ENCODE data around the gene DENND4A. TPM values are rescaled to one million over a fixed set of nuclear protein-coding genes. Genes with fewer than 3 reads are reported as not detected.

Gene DENND4A
- total and polyA plus RNA-seq, 4 donors: 7.0 to 52.8 (median 17.4) TPM

DNA sequence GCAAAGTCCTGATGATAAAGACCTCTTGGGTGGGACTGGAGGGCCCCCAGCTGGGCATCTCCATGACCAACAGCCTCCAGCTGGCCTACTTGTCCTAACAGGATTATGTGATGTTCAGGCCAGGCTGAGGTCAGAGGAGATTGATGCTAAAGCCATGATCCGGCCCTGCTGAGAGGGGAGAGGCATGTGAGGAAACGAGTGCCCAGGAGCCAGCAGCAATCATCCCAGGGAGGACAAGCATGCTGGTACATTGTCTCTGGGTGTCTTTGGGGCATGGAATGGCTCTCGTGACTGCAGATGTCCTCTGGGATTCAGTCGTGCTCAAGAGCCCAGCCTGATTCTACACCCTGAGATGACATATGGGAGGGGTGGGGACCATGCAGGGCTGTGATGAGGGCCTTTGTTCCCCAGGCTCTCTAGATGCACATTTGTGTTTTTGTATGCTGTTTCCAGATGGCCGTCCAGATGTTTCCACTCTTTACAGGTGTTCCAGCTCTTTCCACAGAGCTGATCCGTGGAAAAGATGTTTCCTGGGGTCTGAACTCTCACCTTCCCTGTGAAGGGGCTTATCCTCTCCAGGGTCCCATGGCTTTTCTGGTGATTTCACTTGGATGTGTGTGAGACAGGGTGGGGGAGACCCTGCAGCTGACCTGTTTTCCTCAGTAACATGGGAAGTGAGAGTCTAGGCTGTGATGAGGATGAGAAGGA is 150.2 kb downstream of the DENND4A start:
- H3K4me1 ChIP-seq (ENCODE audit: control insufficient read depth in 5 of 5, insufficient read depth in 5 of 5, low read length in 5 of 5): peaks cover 0 to 17% (median 9%) of the 10 kb centered on the region in 5 donors
- H3K9ac ChIP-seq (ENCODE audit: insufficient read depth in 1 of 2, low read length in 2 of 2): no peak overlapping the region
- WGBS, 2 donors: 52 to 73% methylated on average over 6 of the region's 6 CpGs
- no peak for TF ChIP-seq CTCF (IDR thresholded peaks at IDR 0.05; ENCODE audit: control extremely low read depth, extremely low read depth)
- peak overlapping the region in 1 of 2 donors; percentile 26 for H3K27ac ChIP-seq (ENCODE audit: low read depth in 1 of 2, low read length in 1 of 2)
- no peaks in the 10 kb centered on the region for H3K27me3 ChIP-seq (ENCODE audit: control insufficient read depth in 3 of 3, insufficient read depth in 3 of 3, low read length in 2 of 3)
- H3K4me3 ChIP-seq: no peak overlapping the region
- peaks cover 0 to 2% (median 0%) of the 10 kb centered on the region in 4 donors for H3K36me3 ChIP-seq (ENCODE audit: control insufficient read depth in 4 of 4, insufficient read depth in 4 of 4, low read length in 4 of 4)
- DNase-seq: peak; percentile 64 to 67 (median 66)
- H3K9me3 ChIP-seq (ENCODE audit: control insufficient read depth in 4 of 4, insufficient read depth in 3 of 4, low read length in 3 of 4): no peaks in the 10 kb centered on the region
- ATAC-seq (ENCODE audit: insufficient read depth, low FRiP score): no peak

DNA sequence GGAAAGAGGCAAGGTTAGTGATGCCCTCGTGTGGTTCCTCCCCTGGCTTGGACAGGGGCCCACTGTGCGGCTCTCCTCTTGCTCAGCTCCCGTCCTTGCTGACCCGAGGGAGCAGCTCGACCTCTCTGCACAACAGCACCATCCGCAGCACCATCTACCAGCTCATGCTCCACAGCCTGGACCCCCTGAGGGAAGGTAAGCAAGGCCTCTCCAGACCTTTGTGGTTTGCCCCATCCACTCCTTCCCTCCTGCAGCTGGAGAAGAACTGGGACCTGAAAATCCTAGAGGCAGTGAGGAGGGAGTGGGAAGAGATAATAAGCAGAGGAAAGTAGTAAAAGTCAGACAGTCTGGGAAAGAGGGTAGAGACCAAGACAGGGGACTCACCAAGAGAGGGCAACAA is 152.6 kb downstream of the DENND4A start:
- Histone ChIP-seq H3K27ac (ENCODE audit: low read depth in 1 of 2, low read length in 1 of 2) (no peak overlapping the region), H3K27me3 (ENCODE audit: control insufficient read depth in 3 of 3, insufficient read depth in 3 of 3, low read length in 2 of 3) (no peaks in the 10 kb centered on the region), H3K9me3 (ENCODE audit: control insufficient read depth in 4 of 4, insufficient read depth in 3 of 4, low read length in 3 of 4) (no peaks in the 10 kb centered on the region), H3K4me1 (ENCODE audit: control insufficient read depth in 5 of 5, insufficient read depth in 5 of 5, low read length in 5 of 5) (peaks cover 0 to 20% (median 9%) of the 10 kb centered on the region in 5 donors), H3K9ac (ENCODE audit: insufficient read depth in 1 of 2, low read length in 2 of 2) (no peak overlapping the region), H3K36me3 (ENCODE audit: control insufficient read depth in 4 of 4, insufficient read depth in 4 of 4, low read length in 4 of 4) (no peaks in the 10 kb centered on the region), H3K4me3 (no peak overlapping the region)
- no peak for TF ChIP-seq CTCF (IDR thresholded peaks at IDR 0.05; ENCODE audit: control extremely low read depth, extremely low read depth)
- ATAC-seq (ENCODE audit: insufficient read depth, low FRiP score) (no peak), DNase-seq (no peak)
- WGBS, 2 donors: 78 to 92% methylated on average over 6 of the region's 6 CpGs

DNA sequence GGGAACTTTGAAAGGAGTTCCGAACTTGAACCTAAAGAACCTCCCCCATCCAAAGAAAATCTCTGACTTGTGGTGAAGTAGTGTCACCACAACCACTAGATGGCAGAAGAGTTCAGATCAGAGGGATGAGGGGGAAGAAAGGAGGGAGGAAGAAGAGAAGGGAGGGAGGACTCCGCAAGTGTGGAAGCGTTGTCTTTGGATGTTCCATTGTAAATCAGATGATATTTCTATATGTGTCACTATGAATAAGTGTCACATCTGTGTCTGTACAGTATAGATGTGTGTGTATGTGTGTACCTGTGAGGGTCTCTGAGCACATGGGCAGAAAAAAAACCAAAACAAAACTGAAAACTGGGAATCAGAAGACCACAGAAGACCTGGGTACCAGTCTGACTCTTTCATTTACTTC is 153.4 kb downstream of the DENND4A start:
- ATAC-seq (ENCODE audit: insufficient read depth, low FRiP score): peak; percentile 70
- Histone ChIP-seq H3K27ac (ENCODE audit: low read depth in 1 of 2, low read length in 1 of 2) (no peak overlapping the region), H3K4me1 (ENCODE audit: control insufficient read depth in 5 of 5, insufficient read depth in 5 of 5, low read length in 5 of 5) (peaks cover 0 to 28% (median 11%) of the 10 kb centered on the region in 5 donors), H3K36me3 (ENCODE audit: control insufficient read depth in 4 of 4, insufficient read depth in 4 of 4, low read length in 4 of 4) (no peaks in the 10 kb centered on the region), H3K9ac (ENCODE audit: insufficient read depth in 1 of 2, low read length in 2 of 2) (no peak overlapping the region), H3K27me3 (ENCODE audit: control insufficient read depth in 3 of 3, insufficient read depth in 3 of 3, low read length in 2 of 3) (no peaks in the 10 kb centered on the region), H3K9me3 (ENCODE audit: control insufficient read depth in 4 of 4, insufficient read depth in 3 of 4, low read length in 3 of 4) (no peaks in the 10 kb centered on the region), H3K4me3 (no peak overlapping the region)
- TF ChIP-seq CTCF (IDR thresholded peaks at IDR 0.05; ENCODE audit: control extremely low read depth, extremely low read depth): peak; percentile 79
- peak; percentile 46 to 90 (median 84) for DNase-seq
- 2 to 3% methylated on average over 3 of the region's 3 CpGs for WGBS, 2 donors

Data from lung (tissue), 12 donors.